Activated effector memory CD4-positive, alpha-beta T cell treated with Interleukin-2 at 50 U/mL for 16 hours (primary cell): ENCODE results near the gene BCAT1.
"Not testable (repeated sequence)": the region's sequence is repeated elsewhere in the genome, so short reads cannot be mapped to it uniquely, and the experiment has no call there.

Experiments used
- DNase-seq: peaks from one replicate; pipeline ENCODE4 v3.0.0-alpha.2; 2020

BCAT1 gene

GRCh38 chr12:24896171-24896570 lies 52.7 kb downstream of the BCAT1 start:
- DNase-seq, result no peak

- DNase-seq, result no peak
Measured at GRCh38 chr12:24895612-24896011, 53.3 kb downstream of the BCAT1 start.

- no peak for DNase-seq
Measured at GRCh38 chr12:24894879-24895278, 54.0 kb downstream of the BCAT1 start.

GRCh38 chr12:24890048-24890803 lies 58.7 kb downstream of the BCAT1 start:
- DNase-seq, result no peak

GRCh38 chr12:24889411-24889810 lies 59.5 kb downstream of the BCAT1 start:
- DNase-seq, result no peak

GRCh38 chr12:24888813-24889212 lies 60.1 kb downstream of the BCAT1 start:
- DNase-seq, result no peak

- no peak for DNase-seq
Measured at GRCh38 chr12:24884911-24885310, 64.0 kb downstream of the BCAT1 start.

- no peak for DNase-seq
Measured at GRCh38 chr12:24881724-24882371, 67.1 kb downstream of the BCAT1 start.

- no peak for DNase-seq
Measured at GRCh38 chr12:24881227-24881626, 67.7 kb downstream of the BCAT1 start.

- no peak for DNase-seq
Measured at GRCh38 chr12:24880732-24881131, 68.2 kb downstream of the BCAT1 start.

GRCh38 chr12:24879644-24880043 lies 69.3 kb downstream of the BCAT1 start:
- no peak for DNase-seq

GRCh38 chr12:24875014-24875413 lies 73.9 kb downstream of the BCAT1 start:
- DNase-seq, result no peak

- DNase-seq, result no peak
Measured at GRCh38 chr12:24872211-24872610, 76.7 kb downstream of the BCAT1 start.

GRCh38 chr12:24866139-24866538 lies 82.8 kb downstream of the BCAT1 start:
- not testable (repeated sequence) for DNase-seq

- DNase-seq, result no peak
Measured at GRCh38 chr12:24864796-24865125, 84.1 kb downstream of the BCAT1 start.

- no peak for DNase-seq
Measured at GRCh38 chr12:24861766-24862540, 86.9 kb downstream of the BCAT1 start.

- no peak for DNase-seq
Measured at GRCh38 chr12:24860546-24860945, 88.4 kb downstream of the BCAT1 start.

GRCh38 chr12:24856541-24856940 lies 92.4 kb downstream of the BCAT1 start:
- DNase-seq, result no peak

GRCh38 chr12:24854908-24855307 lies 94.0 kb downstream of the BCAT1 start:
- DNase-seq, result no peak

GRCh38 chr12:24854017-24854416 lies 94.9 kb downstream of the BCAT1 start:
- no peak for DNase-seq

GRCh38 chr12:24853588-24853987 lies 95.3 kb downstream of the BCAT1 start:
- DNase-seq, result no peak

- DNase-seq, result no peak
Measured at GRCh38 chr12:24853094-24853493, 95.8 kb downstream of the BCAT1 start.

- no peak for DNase-seq
Measured at GRCh38 chr12:24852420-24852819, 96.5 kb downstream of the BCAT1 start.

- not testable (repeated sequence) for DNase-seq
Measured at GRCh38 chr12:24851883-24852282, 97.0 kb downstream of the BCAT1 start.
